Naive thymus-derived CD4-positive, alpha-beta T cell (primary cell): ENCODE data around the gene REELD1. TPM values are rescaled to one million over a fixed set of nuclear protein-coding genes. Genes with fewer than 3 reads are reported as not detected.

Experiments
- ATAC-seq: fragments of 150-1000 bp; cut with Tn5 transposase; 2 replicates; pipeline ENCODE4 v1.10.0; 2021; ENCODE audit warnings: mild to moderate bottlenecking, moderate library complexity
- CTCF ChIA-PET: fragments of 350-600 bp; sonication (Branson Sonifier 250); formaldehyde crosslinking; loops from one replicate; lab custom pipeline; 2021; ENCODE audit warnings: antibody characterized with exemption; lab: Charles Lee
- POLR2A ChIA-PET: fragments of 350-600 bp; sonication (Branson Sonifier 250); formaldehyde crosslinking; loops from one replicate; lab custom pipeline; 2021; ENCODE audit warnings: antibody characterized with exemption, inconsistent platforms; lab: Charles Lee
- DNase-seq, 9 donors: peaks; one replicate each; pipeline versions ENCODE4 v3.0.0 to v3.0.0-alpha.2; 2020 to 2022; ENCODE audit warnings: mixed read lengths in 1 of 9
- H3K27ac ChIP-seq: one replicate; pipeline ENCODE4 v1.7.0; 2013; ENCODE audit warnings: mild to moderate bottlenecking, low read depth, low read length, moderate library complexity
- H3K27me3 ChIP-seq, 2 donors: one replicate each; pipeline ENCODE4 v1.7.0; 2013; ENCODE audit warnings: low read length in 2 of 2, mild to moderate bottlenecking in 2 of 2, moderate library complexity in 2 of 2; ENCODE audit not compliant: control insufficient read depth in 2 of 2, insufficient read depth in 2 of 2
- H3K36me3 ChIP-seq, 3 experiments: 1 replicate in 2 of 3; 2 replicates in 1 of 3; pipeline ENCODE4 v1.7.0; 2013; ENCODE audit warnings: low read length in 3 of 3, mild to moderate bottlenecking in 3 of 3, moderate library complexity in 1 of 3; ENCODE audit not compliant: insufficient read depth in 3 of 3, control insufficient read depth in 2 of 3
- H3K4me1 ChIP-seq, 2 donors: one replicate each; pipeline ENCODE4 v1.7.0; 2013; ENCODE audit warnings: low read length in 2 of 2, mild to moderate bottlenecking in 2 of 2, moderate library complexity in 1 of 2; ENCODE audit not compliant: control insufficient read depth in 2 of 2, insufficient read depth in 2 of 2
- H3K4me3 ChIP-seq: 2 replicates; pipeline ENCODE4 v1.7.0; 2013; ENCODE audit warnings: mild to moderate bottlenecking, low read length
- H3K9me3 ChIP-seq, 3 experiments: 1 replicate in 2 of 3; 2 replicates in 1 of 3; pipeline ENCODE4 v1.7.0; 2013; ENCODE audit warnings: low read length in 3 of 3; ENCODE audit not compliant: control insufficient read depth in 2 of 3
- H3K27ac Mint-ChIP-seq, 9 donors: one replicate each; pipeline ENCODE4 v1.8.0; 2020 to 2022; ENCODE audit warnings: mixed read lengths in 9 of 9, mild to moderate bottlenecking in 8 of 9, moderate library complexity in 5 of 9, inconsistent platforms in 2 of 9
- H3K27me3 Mint-ChIP-seq, 5 donors: one replicate each; pipeline ENCODE4 v1.8.0; 2021 to 2022; ENCODE audit warnings: mixed read lengths in 5 of 5, mild to moderate bottlenecking in 1 of 5
- H3K36me3 Mint-ChIP-seq, 5 donors: one replicate each; pipeline ENCODE4 v1.8.0; 2020 to 2022; ENCODE audit warnings: mixed read lengths in 5 of 5, mild to moderate bottlenecking in 3 of 5, inconsistent platforms in 1 of 5
- H3K4me1 Mint-ChIP-seq, 7 donors: one replicate each; pipeline ENCODE4 v1.8.0; 2020 to 2022; ENCODE audit warnings: mixed read lengths in 7 of 7, mild to moderate bottlenecking in 3 of 7, inconsistent platforms in 1 of 7
- H3K4me3 Mint-ChIP-seq, 10 donors: one replicate each; pipeline ENCODE4 v1.8.0; 2020 to 2022; ENCODE audit warnings: mild to moderate bottlenecking in 10 of 10, mixed read lengths in 10 of 10, moderate library complexity in 6 of 10, inconsistent platforms in 2 of 10
- H3K9me3 Mint-ChIP-seq, 11 donors: one replicate each; pipeline ENCODE4 v1.8.0; 2020 to 2022; ENCODE audit warnings: mixed read lengths in 11 of 11, mild to moderate bottlenecking in 4 of 11, inconsistent platforms in 1 of 11, moderate library complexity in 1 of 11
- intact Hi-C, 2 donors: fragments of 100-400 bp; cut with micrococcal nuclease; formaldehyde crosslinking; loops; one replicate each; pipeline ENCODE4 v1.15.1; 2023
- polyA plus RNA-seq, 2 donors: library from polyadenylated mRNA; unstranded; fragments of 300-500 nt; fragmentation: Illumina TruSeq; gene quantifications; one replicate each; pipeline ENCODE4 v1.2.3, GENCODE V29; 2021
- total RNA-seq, 6 experiments: library from RNA in 5 of 6; stranded (reverse) in 5 of 6; gene quantifications; 1 replicate in 5 of 6; 2 replicates in 1 of 6; pipeline ENCODE4 v1.2.3 and lab custom pipeline; 2021 to 2026

The REELD1 gene
- total and polyA plus RNA-seq, 7 experiments from 2014 or later: 0.23 to 1.7 (median 1.3) TPM; not detected in 2

GRCh38 chr4:146244496-146244895, 30.2 kb downstream of the REELD1 start:
- H3K27ac ChIP-seq: no peak overlapping the region
- no peak overlapping the region for H3K27ac Mint-ChIP-seq
- no peak overlapping the region for H3K4me3 ChIP-seq
- peak overlapping the region in 3 of 10 donors; percentile 30 to 68 (median 63) for H3K4me3 Mint-ChIP-seq
- no peaks in the 10 kb centered on the region for H3K36me3 Mint-ChIP-seq
- H3K36me3 ChIP-seq: no peaks in the 10 kb centered on the region
- no peaks in the 10 kb centered on the region for H3K9me3 ChIP-seq
- intact Hi-C loops: no loop called here
- ChIA-PET POLR2A (no interaction called here), CTCF (interaction anchor here (0.6 kb wide), 1 partner anchor 24 kb away, joined by 3 read pairs; no protein-coding TSS in a partner anchor)
- no peak for ATAC-seq
- no peak for DNase-seq
- peaks cover 0 to 10% of the 10 kb centered on the region in 2 donors for H3K4me1 ChIP-seq
- H3K27me3 Mint-ChIP-seq: peaks cover 0 to 9% (median 0%) of the 10 kb centered on the region in 5 donors
- H3K4me1 Mint-ChIP-seq: peaks cover 4 to 15% (median 13%) of the 10 kb centered on the region in 7 donors
- H3K27me3 ChIP-seq: no peaks in the 10 kb centered on the region
- no peaks in the 10 kb centered on the region for H3K9me3 Mint-ChIP-seq

- H3K4me3 Mint-ChIP-seq: no peak overlapping the region
- H3K9me3 Mint-ChIP-seq: no peaks in the 10 kb centered on the region
- Histone ChIP-seq H3K4me3 (no peak overlapping the region), H3K27ac (no peak overlapping the region), H3K27me3 (no peaks in the 10 kb centered on the region), H3K36me3 (no peaks in the 10 kb centered on the region), H3K9me3 (no peaks in the 10 kb centered on the region), H3K4me1 (peaks cover 0 to 10% of the 10 kb centered on the region in 2 donors)
- H3K36me3 Mint-ChIP-seq: no peaks in the 10 kb centered on the region
- ChIA-PET POLR2A (no interaction called here), CTCF (no interaction called here)
- peaks cover 4 to 15% (median 13%) of the 10 kb centered on the region in 7 donors for H3K4me1 Mint-ChIP-seq
- no peak for ATAC-seq
- no peak for DNase-seq
- H3K27ac Mint-ChIP-seq: peak overlapping the region in 1 of 9 donors; percentile 11
- peaks cover 0 to 5% (median 0%) of the 10 kb centered on the region in 5 donors for H3K27me3 Mint-ChIP-seq
- intact Hi-C loops: no loop called here
These were observed 30.9 kb downstream of the REELD1 start for GRCh38 chr4:146245246-146245645.

- H3K27me3 Mint-ChIP-seq: peaks cover 0 to 5% (median 0%) of the 10 kb centered on the region in 5 donors
- intact Hi-C loops: no loop called here
- H3K27me3 ChIP-seq: no peaks in the 10 kb centered on the region
- peaks cover 4 to 15% (median 13%) of the 10 kb centered on the region in 7 donors for H3K4me1 Mint-ChIP-seq
- peaks cover 0 to 10% of the 10 kb centered on the region in 2 donors for H3K4me1 ChIP-seq
- ChIA-PET POLR2A (no interaction called here), CTCF (no interaction called here)
- no peaks in the 10 kb centered on the region for H3K9me3 ChIP-seq
- H3K4me3 ChIP-seq: no peak overlapping the region
- no peaks in the 10 kb centered on the region for H3K36me3 ChIP-seq
- no peak overlapping the region for H3K27ac Mint-ChIP-seq
- peaks cover 0 to 2% (median 0%) of the 10 kb centered on the region in 5 donors for H3K36me3 Mint-ChIP-seq
- ATAC-seq: no peak
- no peak for DNase-seq
- no peaks in the 10 kb centered on the region for H3K9me3 Mint-ChIP-seq
- no peak overlapping the region for H3K4me3 Mint-ChIP-seq
- H3K27ac ChIP-seq: no peak overlapping the region
These were observed 31.5 kb downstream of the REELD1 start for GRCh38 chr4:146245850-146246249.

GRCh38 chr4:146246381-146246780, 32.0 kb downstream of the REELD1 start:
- CTCF ChIA-PET: no interaction called here
- Mint-ChIP-seq H3K4me3 (no peak overlapping the region), H3K4me1 (peaks cover 4 to 15% (median 13%) of the 10 kb centered on the region in 7 donors), H3K27me3 (peaks cover 0 to 5% (median 0%) of the 10 kb centered on the region in 5 donors), H3K36me3 (peaks cover 0 to 2% (median 0%) of the 10 kb centered on the region in 5 donors), H3K9me3 (no peaks in the 10 kb centered on the region), H3K27ac (no peak overlapping the region)
- Histone ChIP-seq H3K27me3 (no peaks in the 10 kb centered on the region), H3K27ac (no peak overlapping the region), H3K4me3 (no peak overlapping the region), H3K9me3 (no peaks in the 10 kb centered on the region), H3K4me1 (peaks cover 0 to 10% of the 10 kb centered on the region in 2 donors), H3K36me3 (no peaks in the 10 kb centered on the region)
- POLR2A ChIA-PET: no interaction called here
- intact Hi-C loops: no loop called here
- no peak for DNase-seq
- ATAC-seq: no peak

- Histone ChIP-seq H3K4me1 (peaks cover 0 to 10% of the 10 kb centered on the region in 2 donors), H3K36me3 (no peaks in the 10 kb centered on the region), H3K4me3 (no peak overlapping the region), H3K9me3 (no peaks in the 10 kb centered on the region), H3K27ac (no peak overlapping the region), H3K27me3 (no peaks in the 10 kb centered on the region)
- no peaks in the 10 kb centered on the region for H3K9me3 Mint-ChIP-seq
- ChIA-PET POLR2A (no interaction called here), CTCF (no interaction called here)
- peaks cover 0 to 5% (median 0%) of the 10 kb centered on the region in 5 donors for H3K27me3 Mint-ChIP-seq
- no peak for DNase-seq
- no peak overlapping the region for H3K27ac Mint-ChIP-seq
- peaks cover 0 to 4% (median 0%) of the 10 kb centered on the region in 5 donors for H3K36me3 Mint-ChIP-seq
- H3K4me1 Mint-ChIP-seq: peaks cover 3 to 15% (median 11%) of the 10 kb centered on the region in 7 donors
- ATAC-seq: no peak
- intact Hi-C loops: no loop called here
- peak overlapping the region in 1 of 10 donors; percentile 15 for H3K4me3 Mint-ChIP-seq
These were observed 33.0 kb downstream of the REELD1 start for GRCh38 chr4:146247356-146247755.

- intact Hi-C loops: no loop called here
- Mint-ChIP-seq H3K27ac (peak overlapping the region in 1 of 9 donors; percentile 12), H3K4me3 (no peak overlapping the region), H3K27me3 (no peaks in the 10 kb centered on the region), H3K9me3 (no peaks in the 10 kb centered on the region), H3K4me1 (no peaks in the 10 kb centered on the region), H3K36me3 (peaks cover 2 to 17% (median 3%) of the 10 kb centered on the region in 5 donors)
- no peak overlapping the region for H3K27ac ChIP-seq
- no peaks in the 10 kb centered on the region for H3K27me3 ChIP-seq
- H3K4me1 ChIP-seq: no peaks in the 10 kb centered on the region
- ChIA-PET CTCF (no interaction called here), POLR2A (no interaction called here)
- no peak overlapping the region for H3K4me3 ChIP-seq
- DNase-seq (no peak), ATAC-seq (no peak)
- peaks cover 0 to 3% (median 0%) of the 10 kb centered on the region in 3 experiments for H3K36me3 ChIP-seq
- H3K9me3 ChIP-seq: no peaks in the 10 kb centered on the region
These were observed 38.8 kb downstream of the REELD1 start for GRCh38 chr4:146252969-146253611.

- Histone ChIP-seq H3K36me3 (peaks cover 0 to 3% (median 0%) of the 10 kb centered on the region in 3 experiments), H3K27ac (no peak overlapping the region), H3K4me1 (no peaks in the 10 kb centered on the region), H3K27me3 (no peaks in the 10 kb centered on the region), H3K9me3 (no peaks in the 10 kb centered on the region), H3K4me3 (no peak overlapping the region)
- H3K4me3 Mint-ChIP-seq: no peak overlapping the region
- CTCF ChIA-PET: no interaction called here
- H3K36me3 Mint-ChIP-seq: peaks cover under 1 to 28% (median 11%) of the 10 kb centered on the region in 5 donors
- POLR2A ChIA-PET: no interaction called here
- no peaks in the 10 kb centered on the region for H3K9me3 Mint-ChIP-seq
- intact Hi-C loops: no loop called here
- no peaks in the 10 kb centered on the region for H3K27me3 Mint-ChIP-seq
- DNase-seq: no peak
- no peak overlapping the region for H3K27ac Mint-ChIP-seq
- no peak for ATAC-seq
- H3K4me1 Mint-ChIP-seq: no peaks in the 10 kb centered on the region
These were observed 41.1 kb downstream of the REELD1 start for GRCh38 chr4:146255463-146255862.
